Left renal pelvis (tissue), 4 donors: ENCODE results near the gene MRC2. TPM values are rescaled to one million over a fixed set of nuclear protein-coding genes. Genes with fewer than 3 reads are reported as not detected.

ENCODE experiments used
- DNase-seq, 4 donors: peaks; one replicate each; pipeline ENCODE4 v3.0.0-alpha.2; 2013; ENCODE audit warnings: low read depth in 4 of 4, low spot score in 3 of 4
- polyA plus RNA-seq, 4 donors: library from polyadenylated mRNA; unstranded; fragments of 120-200 nt; gene quantifications; one replicate each; pipeline ENCODE4 v1.2.1, GENCODE V29; 2013; ENCODE audit not compliant: insufficient read length in 4 of 4

MRC2 gene
- polyA plus RNA-seq, 4 donors, result 67.1 to 190 (median 70.1) TPM

DNA sequence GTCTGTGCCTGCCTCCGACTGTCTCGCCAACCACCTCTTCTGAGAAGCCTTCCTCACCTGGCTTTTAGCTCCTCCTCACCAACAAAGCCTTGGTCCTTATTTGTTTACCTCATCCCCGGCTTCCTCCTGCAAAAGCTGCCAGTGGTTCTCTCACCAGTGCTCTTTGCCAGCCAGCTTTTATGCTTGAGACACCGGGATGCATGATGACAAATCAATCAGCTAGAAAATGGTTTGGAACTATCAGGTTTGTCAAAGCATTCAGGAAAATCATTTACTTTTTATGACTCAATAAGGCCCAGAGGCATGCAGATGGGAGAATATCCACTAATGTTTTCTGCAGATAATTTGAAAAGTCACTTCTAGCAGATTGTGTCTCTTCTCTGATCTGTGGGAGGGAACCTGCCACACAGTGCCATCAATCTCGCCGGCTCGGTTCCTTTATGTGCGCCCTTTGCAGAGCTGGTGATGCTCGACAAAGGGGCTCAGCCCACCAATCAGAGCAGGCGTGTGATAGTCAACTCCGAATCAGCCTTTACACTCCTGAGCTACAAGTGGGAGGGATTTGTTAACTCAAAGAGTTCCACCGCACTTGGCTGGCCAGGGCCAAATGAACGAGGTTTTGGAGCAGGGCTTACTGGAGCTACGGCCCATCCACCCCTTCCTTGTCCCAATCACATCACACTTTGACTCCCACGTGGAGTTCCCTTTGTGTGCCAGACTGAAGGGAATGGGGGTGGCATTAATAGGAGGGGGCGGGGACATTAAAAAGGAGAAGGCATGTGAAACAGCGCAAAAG lies 85.8 kb downstream of the MRC2 start:
- peak in 1 of 4 donors; percentile 71 for DNase-seq

DNA sequence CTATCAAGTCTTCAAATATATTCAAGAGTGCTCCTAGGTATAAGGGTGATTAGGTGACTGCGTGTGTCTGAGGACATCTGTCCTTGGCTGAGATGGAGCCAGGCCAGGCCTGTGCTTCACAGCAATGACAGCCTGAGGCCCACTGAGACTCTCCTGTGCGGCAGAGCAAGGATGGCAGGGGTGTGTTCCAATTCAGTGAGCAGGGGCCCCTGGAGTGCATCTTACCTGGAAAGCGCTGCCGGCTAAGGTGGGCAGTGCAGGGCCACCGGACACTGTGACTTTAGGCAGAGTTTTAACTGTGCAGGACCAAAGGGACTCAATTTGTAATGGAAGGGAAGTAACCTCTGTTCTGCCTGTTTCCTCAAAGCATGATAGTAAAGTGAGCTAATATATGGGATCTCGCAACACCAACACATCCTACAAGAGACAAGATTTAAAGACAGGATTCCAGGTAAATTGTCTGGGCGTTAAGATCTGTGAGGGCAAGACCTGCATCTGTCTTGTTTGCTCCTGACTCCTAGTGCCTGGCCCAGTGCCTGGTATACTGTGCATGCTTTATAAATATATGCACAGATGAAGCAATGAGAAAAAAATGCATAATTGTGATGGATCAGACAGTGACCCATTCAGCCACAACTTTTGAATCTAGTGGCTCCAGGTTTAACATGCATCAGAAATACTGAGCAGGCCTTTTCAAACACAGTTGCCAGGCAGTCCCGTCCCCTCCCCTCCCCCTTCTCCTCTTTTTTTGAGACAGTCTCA lies 86.7 kb downstream of the MRC2 start:
- DNase-seq, result no peak

GRCh38 chr17:62715882-62716390 lies 88.5 kb downstream of the MRC2 start:
- no peak for DNase-seq

DNA sequence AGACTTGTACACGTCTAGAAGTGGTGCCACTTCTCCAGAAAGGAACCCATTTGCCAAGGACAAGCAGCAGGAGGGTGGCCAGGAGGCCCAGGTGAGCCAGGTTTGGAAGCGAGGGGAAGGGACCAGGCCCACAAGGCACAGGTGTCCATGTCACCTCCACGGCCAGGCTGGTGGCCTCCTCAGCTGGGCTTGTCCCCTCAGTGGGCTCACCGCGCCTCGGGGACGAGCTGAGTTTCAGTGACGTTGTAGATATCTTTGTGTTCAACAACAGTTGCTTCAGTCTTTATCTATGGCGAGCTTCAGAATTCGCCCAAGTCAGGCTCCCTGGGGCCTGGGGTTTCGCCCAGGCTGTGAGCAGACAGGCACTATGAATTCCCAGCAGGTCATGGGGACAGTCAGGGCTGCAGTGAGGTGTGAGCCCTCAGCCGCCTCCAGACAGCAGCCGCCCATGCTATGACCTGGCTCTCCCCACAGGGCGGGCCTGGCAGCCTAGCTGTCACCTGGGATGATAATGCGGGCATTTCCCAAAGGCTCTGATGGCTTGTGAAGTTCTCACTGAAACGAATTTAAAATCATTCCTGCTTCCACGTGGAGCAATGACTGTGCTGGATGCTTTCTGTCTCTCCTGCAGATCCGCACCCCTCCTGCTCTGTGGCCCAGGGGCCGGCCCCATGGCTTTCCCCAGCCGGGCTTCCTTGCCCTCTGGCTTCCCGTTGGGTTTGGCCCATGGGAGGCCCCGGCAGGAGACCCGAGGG lies 89.5 kb downstream of the MRC2 start:
- DNase-seq, result no peak

DNA sequence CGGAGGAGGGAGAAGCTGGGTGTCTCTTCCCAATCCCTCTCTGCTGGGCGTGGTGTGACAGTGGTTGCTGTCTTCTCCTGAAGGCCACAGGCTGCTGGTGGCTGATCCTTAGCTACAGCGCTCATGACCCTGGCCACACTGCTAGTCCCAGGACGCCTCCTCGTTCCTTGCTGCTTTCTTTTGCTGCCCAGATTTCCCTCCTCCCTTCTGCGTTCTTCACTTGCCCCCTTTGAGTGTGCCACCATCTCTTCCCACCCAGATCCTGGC lies 90.1 kb downstream of the MRC2 start:
- DNase-seq, result no peak

GRCh38 chr17:62717889-62718288 lies 90.4 kb downstream of the MRC2 start:
- DNase-seq, result no peak

- DNase-seq, result no peak
Measured at GRCh38 chr17:62718429-62718828, 91.0 kb downstream of the MRC2 start.

- no peak for DNase-seq
Measured at GRCh38 chr17:62719586-62719985, 92.1 kb downstream of the MRC2 start.

DNA sequence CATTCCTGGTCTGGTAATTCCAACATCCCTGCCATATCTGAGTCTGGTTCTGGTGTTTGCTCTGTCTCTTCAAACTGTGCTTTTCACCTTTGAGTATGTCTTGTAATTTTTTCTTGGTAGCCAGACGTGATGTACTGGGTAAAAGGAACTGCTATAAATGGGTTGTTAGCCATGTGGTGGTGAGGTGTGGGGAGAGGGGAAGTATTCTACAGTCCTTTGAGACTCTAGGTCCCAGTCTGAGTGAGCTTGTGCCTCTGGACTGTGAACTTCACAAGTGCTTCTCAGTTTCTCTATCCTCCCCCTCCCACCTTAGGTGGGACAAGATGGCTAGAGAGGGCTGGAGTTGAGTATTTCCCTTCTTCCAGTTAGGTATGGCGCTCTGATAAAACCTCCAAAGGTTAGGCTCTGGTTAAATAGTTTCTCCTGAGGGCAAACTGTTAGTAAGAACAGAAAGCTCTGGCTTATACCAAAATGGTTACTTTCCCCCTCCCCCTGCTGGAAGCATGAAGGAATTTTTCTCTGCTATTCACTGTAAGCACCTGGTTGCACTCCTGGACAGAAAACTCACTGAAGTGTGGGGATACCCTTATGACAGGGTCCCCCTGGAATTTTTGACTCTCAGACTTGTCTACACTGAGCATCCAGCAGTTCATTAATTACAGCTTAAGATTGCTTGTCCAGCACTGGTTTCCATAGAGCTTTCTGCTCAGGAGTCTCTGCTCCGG lies 92.8 kb downstream of the MRC2 start:
- DNase-seq, result no peak

GRCh38 chr17:62722625-62723024 lies 95.2 kb downstream of the MRC2 start:
- DNase-seq, result no peak

GRCh38 chr17:62723842-62724241 lies 96.4 kb downstream of the MRC2 start:
- no peak for DNase-seq

GRCh38 chr17:62724398-62725146 lies 97.1 kb downstream of the MRC2 start:
- peak in 1 of 4 donors; percentile 32 for DNase-seq

DNA sequence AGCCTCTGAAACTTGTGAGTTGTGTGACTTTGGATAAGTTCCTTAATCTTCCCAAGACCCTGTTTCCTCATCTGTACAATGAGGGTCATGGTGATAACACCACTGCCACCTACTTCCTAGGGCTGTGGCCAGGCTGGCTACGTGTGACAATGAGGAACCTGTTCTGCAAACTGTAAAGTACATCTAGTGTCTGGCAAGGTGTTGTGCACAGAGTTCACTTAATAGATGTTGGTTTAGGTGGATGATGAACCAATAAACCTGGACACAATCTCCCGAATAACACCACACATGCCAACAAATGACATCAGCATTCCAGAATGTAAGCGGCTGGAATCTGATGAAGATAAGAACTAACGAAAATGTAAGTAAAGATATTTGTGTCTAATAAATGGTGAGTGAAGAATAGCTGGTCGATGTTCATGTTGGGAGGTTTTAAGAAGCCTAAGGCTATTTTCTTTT lies 98.3 kb downstream of the MRC2 start:
- DNase-seq, result no peak

- DNase-seq, result no peak
Measured at GRCh38 chr17:62727916-62728672, 100.6 kb downstream of the MRC2 start.

DNA sequence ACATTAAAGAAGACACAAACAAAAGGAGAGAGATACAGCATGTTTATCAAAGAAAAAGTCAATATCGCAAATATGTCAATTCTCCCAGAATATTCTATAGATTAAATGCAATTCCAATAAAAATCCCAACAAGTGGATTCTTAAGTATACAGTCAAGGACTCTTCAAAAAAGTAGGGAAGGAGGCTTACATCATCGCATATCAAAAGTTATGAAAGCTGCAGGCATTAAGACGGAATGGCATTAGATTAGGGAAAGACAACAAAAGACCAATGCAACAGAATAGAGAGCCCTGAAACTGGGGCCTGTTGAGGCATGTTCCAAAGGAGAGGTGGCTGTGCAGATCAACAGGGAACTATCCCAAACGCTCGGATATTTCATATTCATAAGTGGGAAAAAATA lies 104.7 kb downstream of the MRC2 start:
- no peak for DNase-seq

DNA sequence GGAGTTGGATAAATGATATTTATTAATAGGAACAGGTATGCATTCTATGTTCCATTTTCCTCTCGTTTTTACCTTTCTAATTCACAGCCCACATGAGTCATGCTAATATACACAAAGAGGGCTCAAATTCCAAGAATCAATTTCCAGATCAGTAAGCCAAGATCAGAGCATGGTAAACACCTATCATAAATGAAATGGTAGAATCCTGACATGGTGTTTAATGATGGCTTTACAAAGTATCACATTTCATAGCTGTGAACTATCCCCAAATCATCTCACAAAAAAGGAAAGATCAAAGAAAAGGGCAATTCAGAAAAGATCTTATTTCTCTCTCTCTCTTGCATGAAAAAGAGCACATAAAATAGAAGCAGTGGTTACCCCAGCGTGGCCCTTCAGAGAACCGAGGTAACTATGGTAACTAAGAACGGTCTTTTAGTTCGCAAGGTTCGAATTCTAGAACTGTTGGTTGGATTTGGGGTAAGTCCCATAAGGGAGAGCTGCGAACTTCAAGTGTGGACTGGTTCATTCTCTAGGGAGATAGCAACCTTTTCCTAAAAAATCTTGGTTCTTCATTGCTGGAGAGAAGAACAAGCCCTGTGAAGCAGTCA lies 107.7 kb downstream of the MRC2 start:
- no peak for DNase-seq

GRCh38 chr17:62737513-62737912 lies 110.0 kb downstream of the MRC2 start:
- no peak for DNase-seq

- DNase-seq, result no peak
Measured at GRCh38 chr17:62738281-62738680, 110.8 kb downstream of the MRC2 start.
